ENCODE measurements around the gene ADGRL4.

- TF ChIP-seq CTCF (conservative IDR thresholded peaks at IDR 0.05), result no peak
- TF ChIP-seq ZFX (IDR thresholded peaks at IDR 0.05), result no peak
Measured at GRCh38 chr1:79055856-79056255, 49.3 kb upstream of the ADGRL4 start.

Data from C4-2B (cell line).